CMK (cell line): ENCODE data around the gene TNRC6A.
"Not testable (repeated sequence)": the region's sequence is repeated elsewhere in the genome, so short reads cannot be mapped to it uniquely, and the experiment has no call there.

Experiments used
- DNase-seq: peaks from one replicate; pipeline ENCODE4 v3.0.0-alpha.2; 2010; ENCODE audit warnings: low read depth

The TNRC6A gene

GRCh38 chr16:24758373-24758772 lies 28.9 kb downstream of the TNRC6A start:
- peak; percentile 41 for DNase-seq

- no peak for DNase-seq
Observed at GRCh38 chr16:24759006-24759405, 29.6 kb downstream of the TNRC6A start.

DNA sequence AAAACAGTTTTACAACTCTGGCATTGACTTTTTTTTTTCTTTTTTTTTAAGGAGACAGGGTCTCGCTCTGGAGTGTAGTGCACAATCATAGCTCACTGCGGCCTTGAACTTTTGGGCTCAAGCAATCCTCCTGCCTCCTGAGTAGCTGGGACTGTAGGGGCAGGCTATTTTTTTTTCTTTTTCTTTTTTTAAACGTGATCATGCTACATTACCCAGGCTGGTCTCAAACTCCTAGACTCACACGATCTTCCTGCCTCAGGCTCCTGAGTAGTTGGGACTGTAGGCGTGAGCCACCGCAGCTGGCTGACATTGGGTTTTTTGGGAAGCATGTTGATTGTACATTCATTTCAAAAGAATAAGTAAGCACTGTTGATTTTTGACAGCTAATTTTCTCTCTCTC lies 32.1 kb downstream of the TNRC6A start:
- no peak for DNase-seq

- DNase-seq: no peak
Observed at GRCh38 chr16:24764916-24765315, 35.5 kb downstream of the TNRC6A start.

DNA sequence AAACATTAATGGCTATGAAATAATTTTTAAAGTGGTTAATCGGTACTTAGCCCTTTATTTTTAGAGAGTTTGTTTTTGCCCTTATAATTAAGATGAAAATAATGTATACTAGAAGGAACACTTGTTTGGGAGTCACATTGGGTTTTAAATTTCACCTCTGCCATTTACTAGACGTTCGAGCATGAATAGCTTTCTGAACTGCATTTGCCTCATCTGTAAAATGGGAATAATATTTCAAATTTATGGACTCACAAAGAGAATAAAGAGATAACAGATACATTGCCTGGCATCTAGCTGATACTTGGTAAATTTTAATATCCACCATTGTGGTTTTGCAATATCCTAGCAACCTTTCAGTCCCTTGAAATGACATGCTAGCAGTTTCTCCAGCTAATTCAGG lies 36.6 kb downstream of the TNRC6A start:
- no peak for DNase-seq

GRCh38 chr16:24769806-24770205 lies 40.4 kb downstream of the TNRC6A start:
- no peak for DNase-seq

DNA sequence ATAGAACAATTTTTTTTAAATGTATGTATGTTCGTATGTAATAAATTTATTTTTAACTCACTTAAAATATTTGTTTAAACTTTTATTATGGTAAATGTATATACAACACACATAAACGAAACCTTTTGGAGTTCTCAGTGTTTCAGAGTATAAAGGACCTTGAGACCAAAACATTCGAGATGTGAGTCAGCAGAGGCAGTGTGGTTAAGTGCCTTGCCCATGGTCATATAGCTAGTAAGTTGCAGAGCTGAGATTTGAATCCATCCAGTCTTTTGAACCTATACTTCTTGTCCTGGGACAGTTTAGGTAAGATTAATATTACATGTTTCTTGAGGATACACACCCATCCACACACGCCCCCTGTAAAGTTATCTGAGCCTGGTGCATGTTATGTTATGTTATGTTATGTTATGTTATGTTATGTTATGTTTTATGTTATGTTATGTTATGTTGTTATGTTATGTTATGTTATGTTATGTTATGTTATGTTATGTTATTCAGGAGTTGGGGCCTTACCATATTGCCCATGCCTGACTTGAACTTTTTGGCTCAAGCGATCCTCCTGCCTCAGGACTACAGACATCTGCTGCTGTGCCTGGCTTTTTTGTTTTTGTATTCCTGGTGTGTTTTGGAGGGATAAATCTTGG lies 41.8 kb downstream of the TNRC6A start:
- DNase-seq: no peak

- DNase-seq: no peak
Observed at GRCh38 chr16:24771779-24772157, 42.3 kb downstream of the TNRC6A start.

GRCh38 chr16:24773771-24774427 lies 44.4 kb downstream of the TNRC6A start:
- DNase-seq: no peak

GRCh38 chr16:24774510-24774909 lies 45.1 kb downstream of the TNRC6A start:
- no peak for DNase-seq

- no peak for DNase-seq
Observed at GRCh38 chr16:24775455-24775854, 46.0 kb downstream of the TNRC6A start.

- no peak for DNase-seq
Observed at GRCh38 chr16:24776501-24777220, 47.2 kb downstream of the TNRC6A start.

GRCh38 chr16:24778671-24779070 lies 49.2 kb downstream of the TNRC6A start:
- no peak for DNase-seq

DNA sequence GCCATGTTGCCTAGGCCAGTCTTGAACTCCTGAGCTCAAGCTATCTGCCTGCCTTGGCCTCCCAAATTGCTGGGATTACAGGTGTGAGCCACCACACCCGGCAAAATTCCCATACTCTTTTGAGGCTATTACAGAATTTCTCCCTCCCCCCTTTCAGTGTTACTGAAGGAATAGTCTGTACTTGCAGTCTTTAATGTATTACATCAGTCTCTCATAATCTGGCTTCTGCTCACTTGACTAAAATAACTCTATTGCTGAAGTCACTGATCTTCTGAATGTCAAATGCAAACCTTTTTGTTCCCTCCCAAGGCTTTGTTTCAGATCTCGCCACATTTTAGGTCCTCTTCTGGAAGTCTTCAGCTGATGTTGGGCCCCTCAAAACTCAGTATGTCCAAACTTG lies 51.8 kb downstream of the TNRC6A start:
- DNase-seq: no peak

GRCh38 chr16:24784121-24784520 lies 54.7 kb downstream of the TNRC6A start:
- no peak for DNase-seq

DNA sequence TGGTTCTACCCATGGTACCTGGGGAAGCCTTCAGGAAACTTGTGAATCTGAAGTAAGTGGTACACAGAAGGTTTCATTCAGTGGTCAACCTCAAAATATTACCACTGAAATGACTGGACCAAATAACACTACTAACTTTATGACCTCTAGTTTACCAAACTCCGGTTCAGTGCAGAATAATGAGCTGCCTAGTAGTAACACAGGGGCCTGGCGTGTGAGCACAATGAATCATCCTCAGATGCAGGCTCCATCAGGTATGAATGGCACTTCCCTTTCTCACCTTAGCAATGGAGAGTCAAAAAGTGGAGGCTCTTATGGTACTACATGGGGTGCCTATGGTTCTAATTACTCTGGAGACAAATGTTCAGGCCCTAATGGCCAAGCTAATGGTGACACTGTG lies 60.4 kb downstream of the TNRC6A start:
- no peak for DNase-seq

DNA sequence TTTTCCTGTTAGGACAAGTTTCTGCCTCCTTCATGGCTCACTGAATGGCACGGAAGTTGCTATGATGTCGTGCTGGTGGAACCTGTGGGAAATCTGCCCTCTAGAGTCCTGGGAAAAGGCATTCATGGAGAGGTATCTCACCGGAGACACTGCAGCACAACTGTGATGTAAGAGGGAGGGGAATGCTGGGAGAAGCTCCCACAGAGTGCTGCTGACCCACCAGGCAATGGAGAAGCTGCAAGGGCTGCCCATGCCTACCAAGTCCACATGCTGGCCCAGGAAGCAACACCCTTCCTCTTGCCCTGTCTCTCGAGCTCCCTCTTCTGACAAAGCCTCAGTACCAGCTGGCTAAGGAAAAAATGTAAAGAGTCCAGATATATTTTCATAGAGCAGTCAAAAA lies 71.1 kb downstream of the TNRC6A start:
- DNase-seq: no peak

DNA sequence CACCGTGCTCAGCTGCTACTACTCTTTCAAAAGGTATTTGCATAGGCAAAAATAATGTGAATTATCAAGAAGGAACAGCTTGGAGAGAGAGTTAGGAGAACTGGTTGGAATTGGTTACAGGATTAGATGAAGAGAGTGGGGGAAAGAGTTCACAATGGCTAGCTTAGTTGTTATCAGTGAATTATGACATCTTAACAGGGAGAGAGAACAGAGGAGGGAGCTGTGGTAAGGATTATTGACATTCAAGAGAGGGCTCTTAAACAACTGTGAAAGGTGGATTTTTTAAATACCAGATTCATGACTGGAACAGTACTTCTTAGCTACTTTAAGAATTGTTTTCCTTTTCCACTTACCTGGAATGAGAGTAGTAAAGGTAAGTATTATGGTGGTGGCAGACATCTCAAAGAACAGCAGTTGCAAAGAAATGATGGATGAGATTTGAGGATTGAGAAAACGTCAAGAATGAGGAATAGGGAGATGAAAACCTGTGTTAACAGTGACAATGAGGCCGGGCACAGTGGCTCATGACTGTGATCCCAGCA lies 72.4 kb downstream of the TNRC6A start:
- DNase-seq: no peak

DNA sequence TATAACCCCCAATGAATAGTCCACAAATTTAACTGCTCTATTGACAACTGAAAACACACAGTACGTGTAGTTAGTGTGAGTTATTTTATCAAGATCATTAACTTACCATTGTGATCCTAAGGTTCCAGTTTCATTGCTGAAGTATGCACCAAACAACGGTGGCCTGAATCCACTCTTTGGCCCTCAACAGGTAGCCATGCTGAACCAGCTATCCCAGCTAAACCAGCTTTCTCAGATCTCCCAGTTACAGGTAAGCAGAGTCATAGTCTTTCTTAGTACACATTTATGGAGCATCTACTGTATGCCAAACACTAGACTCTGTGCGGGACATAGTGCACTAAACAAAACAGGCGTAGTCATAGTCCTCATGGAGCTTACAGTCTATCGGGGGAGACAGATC lies 76.0 kb downstream of the TNRC6A start:
- DNase-seq: no peak

DNA sequence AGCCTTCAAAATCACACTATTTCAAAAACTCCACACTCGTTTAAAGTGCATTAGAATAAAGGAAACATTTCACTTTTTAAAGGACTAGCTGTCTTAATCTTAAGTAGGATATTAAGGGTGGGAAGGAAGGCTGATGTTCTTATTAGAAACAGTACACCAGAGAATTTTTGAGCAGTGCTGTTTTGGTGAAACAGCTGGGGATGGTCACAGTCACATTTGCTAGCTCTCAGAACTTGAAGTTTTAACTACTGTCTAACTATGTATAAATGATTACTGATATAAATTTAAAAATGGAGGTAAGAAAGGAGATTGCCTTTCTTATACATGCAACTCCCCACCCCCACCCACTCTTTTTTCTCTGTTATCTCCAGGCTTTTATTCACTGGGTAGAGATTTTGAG lies 77.8 kb downstream of the TNRC6A start:
- DNase-seq: no peak

DNA sequence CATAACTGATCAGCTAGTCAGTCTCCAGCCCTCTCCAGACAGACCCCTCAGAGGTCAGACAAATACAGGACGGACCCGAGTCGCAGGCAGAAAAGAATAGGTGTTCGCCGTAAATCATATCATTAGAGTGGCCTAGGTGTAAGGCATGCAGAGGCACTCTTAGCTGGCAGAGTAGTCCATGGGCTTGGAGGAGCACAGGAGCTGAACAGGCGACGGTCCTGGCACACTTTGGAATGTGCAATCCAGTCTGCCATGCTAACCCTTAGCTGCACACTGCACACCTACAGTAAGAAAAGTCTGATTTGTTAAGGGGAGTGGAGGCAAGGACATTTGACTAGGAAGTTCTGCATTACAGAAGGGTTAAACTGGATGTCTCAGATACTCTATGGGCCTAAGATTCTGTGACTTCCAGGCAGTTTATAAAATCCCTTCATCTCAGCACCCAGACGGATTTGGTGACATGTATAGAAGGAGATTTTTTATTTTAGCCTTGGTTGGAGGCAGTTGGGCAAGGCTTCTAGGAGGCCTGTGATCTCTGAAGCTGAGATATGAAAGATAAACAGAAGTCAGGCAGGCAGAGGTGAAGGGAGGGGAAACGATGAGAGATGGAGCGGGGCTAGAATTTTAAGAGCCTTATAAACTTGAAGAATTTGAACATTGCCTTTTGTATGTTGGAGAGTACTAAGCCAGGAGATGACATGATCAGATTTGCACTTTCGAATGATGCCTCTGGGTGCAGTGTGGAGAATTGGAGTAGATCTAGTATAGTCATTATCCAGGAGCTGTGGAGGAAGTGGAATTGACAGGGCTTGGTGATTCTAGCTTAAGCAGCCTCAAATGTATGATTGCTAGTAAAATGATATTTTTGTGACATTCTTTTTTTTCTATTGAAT lies 81.7 kb downstream of the TNRC6A start:
- no peak for DNase-seq

GRCh38 chr16:24812813-24813212 lies 83.4 kb downstream of the TNRC6A start:
- DNase-seq: not testable (repeated sequence)
